HG03139 (cell line): ENCODE measurements around the gene SMAD4.
"Not testable (repeated sequence)": the region's sequence is repeated elsewhere in the genome, so short reads cannot be mapped to it uniquely, and the experiment has no call there.

Source experiments
- ATAC-seq: cut with Tn5 transposase; IDR thresholded peaks from one replicate; pipeline ENCODE4 v1.9.1; 2021; ENCODE audit not compliant: unreplicated experiment

Gene SMAD4

DNA sequence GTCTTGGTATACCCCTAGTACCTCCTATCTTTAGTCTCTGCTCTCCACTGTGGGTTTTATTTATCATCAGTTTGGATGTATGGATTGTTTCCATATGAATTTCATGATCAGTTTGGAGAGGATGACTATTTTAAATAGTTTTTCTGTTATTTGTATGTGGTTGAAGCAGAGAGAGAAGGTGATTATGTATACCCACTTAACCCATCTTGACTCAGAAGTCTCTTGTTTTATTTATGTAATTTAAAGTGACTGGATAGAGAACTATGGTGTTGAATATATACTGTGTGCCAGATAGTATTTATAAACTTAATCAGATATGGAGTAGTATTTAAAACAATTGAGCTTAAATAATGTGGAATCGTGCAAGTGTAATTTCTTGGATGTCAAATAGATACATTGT is 39.9 kb downstream of the SMAD4 start:
- no peak for ATAC-seq

DNA sequence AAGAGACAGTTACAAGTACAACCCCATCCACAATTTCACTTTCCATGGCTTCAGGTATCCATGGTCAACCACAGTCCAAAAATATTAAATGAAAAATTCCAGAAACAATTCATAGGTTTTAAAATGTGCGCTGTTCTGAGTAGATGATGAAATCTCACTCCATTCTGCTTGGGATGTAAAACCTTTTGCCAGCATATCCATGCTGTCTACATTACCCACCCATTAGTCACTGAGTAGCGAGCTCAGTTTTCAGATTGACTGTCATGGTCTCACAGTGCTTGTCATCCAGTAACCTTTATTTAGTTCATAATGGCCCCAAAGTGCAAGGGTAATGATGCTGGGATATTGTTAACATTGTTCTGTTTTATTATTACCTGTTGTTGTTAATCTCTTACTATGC is 40.5 kb downstream of the SMAD4 start:
- no peak for ATAC-seq

DNA sequence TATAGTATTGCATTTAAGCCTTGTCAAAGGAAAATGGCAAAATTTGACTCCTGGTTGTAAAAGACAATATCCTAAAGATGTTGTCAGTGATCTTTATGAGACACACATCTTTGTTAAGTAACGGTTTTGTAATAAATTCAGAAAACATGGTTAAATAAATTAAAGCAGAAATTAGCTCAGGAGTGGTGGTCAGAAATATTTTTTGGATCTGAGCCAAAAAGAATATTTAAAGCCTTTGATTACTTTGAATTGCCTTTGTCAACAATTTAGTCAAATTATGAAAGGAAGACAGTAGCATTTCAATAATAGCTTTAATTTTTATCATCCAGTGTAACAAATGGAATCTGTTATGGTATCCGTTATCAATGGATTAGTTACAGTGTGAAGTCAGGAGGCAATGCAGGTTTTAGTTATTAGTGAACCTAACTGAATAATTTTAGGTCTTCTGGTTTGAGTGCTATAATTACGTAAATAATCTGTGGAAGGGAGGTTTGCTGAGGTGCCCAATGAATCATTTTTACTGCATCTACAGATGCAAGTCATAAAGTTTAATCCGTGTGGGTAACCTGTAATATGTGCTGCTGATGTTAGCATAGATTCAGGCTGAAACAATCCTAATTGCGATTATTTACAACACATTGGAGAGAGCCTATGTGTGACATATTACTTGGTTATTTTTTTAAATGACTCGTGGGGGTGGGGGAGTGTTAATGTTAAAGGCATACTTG is 42.7 kb downstream of the SMAD4 start:
- ATAC-seq = no peak

DNA sequence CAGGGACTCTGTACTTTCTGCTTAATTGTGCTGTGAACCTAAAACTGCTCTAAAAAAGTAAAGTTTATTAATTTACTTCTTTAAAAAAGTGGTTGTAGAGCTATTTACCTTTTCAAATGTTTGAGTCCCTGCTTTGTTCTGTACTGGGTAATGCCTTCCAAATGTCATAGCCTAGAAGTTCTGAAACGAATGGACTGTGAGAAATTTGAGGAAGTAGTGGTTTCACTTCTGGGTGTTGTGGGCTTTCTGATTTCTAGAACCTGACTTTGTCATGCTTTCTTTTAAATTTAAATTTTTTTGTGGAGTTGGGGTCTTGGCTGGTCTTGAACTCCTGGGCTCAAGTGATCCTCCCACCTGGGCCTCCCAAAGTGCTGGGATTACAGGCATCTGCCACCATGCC is 44.6 kb downstream of the SMAD4 start:
- ATAC-seq = peak; percentile 81

DNA sequence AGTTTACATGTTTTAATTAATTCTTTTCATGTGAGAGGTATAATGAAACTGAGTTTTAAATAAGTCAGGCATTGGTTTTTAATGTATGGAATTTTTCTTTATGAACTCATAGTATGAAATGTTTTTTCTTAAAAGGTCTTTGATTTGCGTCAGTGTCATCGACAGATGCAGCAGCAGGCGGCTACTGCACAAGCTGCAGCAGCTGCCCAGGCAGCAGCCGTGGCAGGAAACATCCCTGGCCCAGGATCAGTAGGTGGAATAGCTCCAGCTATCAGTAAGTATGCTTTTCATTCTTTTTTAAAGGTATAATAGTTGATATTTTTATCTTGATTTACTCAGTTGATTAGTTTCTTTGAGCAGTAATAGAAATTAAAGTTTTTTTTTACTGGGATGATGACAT is 46.5 kb downstream of the SMAD4 start:
- ATAC-seq = no peak

DNA sequence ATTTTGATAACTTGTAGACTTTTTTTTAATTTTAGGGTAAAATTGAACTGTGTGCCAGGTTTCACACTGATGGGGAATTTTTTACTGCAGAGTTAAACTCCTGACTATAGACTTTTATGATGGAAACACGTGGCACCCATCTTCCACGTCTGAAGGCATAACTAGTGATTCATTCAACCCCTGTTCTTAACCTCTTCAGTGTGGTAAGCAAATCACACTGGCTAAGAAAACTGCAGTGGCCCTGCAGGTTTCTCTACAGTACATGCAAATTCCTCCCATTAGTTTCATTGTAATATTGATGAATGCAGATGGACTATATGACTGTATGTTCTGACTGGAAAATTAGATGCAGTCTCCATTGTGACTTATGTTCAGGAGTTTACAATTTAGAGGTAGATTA is 47.2 kb downstream of the SMAD4 start:
- no peak for ATAC-seq

DNA sequence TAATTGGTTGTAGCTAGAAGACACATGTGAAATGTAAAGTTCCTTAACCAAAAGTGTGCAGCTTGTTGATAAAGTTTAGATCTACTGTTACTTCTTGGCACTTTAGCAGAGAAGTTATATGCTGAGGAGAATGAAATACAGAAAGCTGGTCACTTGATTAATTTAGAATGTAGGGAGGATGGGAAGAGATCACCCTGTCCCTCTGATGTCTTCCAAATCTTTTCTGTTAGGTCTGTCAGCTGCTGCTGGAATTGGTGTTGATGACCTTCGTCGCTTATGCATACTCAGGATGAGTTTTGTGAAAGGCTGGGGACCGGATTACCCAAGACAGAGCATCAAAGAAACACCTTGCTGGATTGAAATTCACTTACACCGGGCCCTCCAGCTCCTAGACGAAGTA is 48.0 kb downstream of the SMAD4 start:
- ATAC-seq = no peak

DNA sequence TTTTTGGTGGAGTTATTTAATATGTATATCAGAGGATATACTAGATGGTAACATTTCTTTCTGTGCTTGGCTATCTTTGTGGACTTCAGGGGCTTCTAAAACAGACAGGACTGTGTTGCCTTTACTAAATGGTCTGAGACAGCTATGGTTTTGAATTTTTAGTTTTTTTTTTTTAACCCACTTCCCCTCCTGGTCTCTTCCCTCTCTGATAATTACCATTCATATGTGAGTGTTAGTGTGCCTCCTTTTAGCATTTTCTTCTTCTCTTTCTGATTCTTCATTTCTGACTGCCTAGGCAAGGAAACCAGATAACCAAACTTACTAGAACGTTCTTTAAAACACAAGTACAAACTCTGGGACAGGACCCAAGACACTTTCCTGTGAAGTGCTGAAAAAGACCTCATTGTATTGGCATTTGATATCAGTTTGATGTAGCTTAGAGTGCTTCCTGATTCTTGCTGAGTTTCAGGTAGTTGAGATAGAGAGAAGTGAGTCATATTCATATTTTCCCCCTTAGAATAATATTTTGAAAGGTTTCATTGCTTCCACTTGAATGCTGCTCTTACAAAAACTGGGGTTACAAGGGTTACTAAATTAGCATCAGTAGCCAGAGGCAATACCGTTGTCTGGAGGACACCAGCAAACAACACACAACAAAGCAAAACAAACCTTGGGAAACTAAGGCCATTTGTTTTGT is 52.7 kb downstream of the SMAD4 start:
- ATAC-seq = peak; percentile 62

DNA sequence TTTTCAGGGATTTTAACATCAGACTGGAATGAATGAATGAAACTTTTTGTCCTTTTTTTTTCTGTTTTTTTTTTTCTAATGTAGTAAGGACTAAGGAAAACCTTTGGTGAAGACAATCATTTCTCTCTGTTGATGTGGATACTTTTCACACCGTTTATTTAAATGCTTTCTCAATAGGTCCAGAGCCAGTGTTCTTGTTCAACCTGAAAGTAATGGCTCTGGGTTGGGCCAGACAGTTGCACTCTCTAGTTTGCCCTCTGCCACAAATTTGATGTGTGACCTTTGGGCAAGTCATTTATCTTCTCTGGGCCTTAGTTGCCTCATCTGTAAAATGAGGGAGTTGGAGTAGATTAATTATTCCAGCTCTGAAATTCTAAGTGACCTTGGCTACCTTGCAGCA is 53.4 kb downstream of the SMAD4 start:
- no peak for ATAC-seq

DNA sequence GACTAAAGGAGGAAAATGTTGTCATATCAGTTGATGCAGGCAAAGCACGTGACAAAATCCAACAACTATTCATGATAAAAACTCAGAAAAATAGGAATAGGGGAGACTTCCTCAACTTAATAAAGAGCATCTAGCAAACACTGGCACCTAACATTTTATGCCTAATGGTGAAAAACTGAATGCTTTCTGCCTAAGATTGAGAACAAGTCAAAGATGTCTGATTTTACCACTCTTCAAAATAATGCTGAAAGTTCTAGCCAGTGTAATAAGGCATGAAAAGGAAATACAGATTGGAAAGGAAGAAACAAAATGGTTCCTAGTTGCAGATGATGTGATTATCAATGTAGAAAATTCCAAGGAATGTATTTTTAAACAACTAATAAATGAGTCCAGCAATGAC is 58.4 kb downstream of the SMAD4 start:
- ATAC-seq = no peak

DNA sequence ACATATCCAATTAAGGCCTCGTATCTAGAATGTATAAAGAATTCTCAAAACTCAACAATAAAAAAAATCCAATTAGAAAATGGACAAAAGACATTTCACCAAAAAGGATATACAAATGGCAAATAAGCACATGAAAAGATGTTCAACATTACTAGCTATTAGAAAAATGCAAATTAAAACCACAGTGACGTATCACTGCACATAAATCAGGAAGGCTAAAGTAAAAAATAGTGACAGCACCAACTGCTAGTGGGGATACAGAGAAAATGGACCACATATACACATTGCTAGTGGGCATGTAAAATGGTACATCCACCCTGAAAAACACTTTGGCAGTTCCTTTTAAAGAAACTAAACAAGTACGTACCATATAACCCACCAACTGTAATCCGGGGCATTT is 59.7 kb downstream of the SMAD4 start:
- ATAC-seq = no peak

DNA sequence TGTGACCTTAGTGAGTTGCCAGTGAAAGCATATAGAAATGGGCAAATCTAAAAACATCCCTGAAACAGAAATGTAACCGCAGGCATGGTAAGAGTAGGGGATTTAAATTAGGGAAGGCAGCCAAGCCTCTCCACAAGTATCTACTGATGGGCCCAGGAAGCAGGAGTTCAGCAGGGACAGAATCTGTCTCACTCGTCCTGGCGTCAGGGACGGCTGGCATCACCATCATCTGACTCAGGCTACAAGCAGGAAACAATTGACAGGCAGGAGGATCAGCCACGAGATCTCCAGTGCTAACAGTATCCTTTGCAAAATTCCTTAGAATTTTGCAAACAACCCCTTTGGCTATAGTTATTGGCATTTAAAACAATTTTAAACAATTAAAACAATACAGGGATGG is 61.3 kb downstream of the SMAD4 start:
- ATAC-seq = no peak

DNA sequence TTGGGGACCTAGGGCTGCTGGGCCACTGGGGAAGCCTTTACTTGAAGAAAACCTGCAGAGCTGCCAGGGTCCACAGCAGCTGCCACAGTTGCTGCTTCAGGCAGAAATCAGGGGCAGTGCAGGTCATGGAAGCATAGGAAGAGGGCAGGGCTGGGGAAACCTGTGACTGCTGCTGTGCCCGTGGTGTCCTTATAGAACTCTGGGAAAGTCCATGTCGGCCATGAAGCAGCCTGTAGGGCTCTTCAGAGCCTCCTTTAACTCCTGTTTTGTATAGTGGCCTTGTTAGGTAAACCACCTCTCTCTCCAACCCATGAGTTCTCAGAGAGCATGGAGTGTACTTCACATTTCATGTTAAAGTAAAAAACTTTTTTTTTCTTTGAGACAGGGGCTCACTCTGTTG is 62.1 kb downstream of the SMAD4 start:
- ATAC-seq = no peak

DNA sequence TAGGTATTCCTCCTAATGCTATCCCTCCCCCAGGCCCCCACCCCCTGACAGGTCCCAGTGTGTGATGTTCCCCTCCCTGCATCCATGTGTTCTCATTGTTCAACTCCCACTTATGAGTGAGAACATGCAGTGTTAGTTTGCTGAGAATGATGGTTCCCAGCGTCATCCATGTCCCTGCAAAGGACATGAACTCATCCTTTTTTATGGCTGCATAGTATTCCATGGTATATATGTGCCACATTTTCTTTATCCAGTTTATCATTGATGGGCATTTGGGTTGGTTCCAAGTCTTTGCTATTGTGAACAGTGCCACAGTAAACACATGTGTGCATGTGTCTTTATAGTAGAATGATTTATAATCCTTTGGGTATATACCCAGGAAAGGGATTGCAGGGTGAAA is 63.0 kb downstream of the SMAD4 start:
- ATAC-seq = not testable (repeated sequence)

DNA sequence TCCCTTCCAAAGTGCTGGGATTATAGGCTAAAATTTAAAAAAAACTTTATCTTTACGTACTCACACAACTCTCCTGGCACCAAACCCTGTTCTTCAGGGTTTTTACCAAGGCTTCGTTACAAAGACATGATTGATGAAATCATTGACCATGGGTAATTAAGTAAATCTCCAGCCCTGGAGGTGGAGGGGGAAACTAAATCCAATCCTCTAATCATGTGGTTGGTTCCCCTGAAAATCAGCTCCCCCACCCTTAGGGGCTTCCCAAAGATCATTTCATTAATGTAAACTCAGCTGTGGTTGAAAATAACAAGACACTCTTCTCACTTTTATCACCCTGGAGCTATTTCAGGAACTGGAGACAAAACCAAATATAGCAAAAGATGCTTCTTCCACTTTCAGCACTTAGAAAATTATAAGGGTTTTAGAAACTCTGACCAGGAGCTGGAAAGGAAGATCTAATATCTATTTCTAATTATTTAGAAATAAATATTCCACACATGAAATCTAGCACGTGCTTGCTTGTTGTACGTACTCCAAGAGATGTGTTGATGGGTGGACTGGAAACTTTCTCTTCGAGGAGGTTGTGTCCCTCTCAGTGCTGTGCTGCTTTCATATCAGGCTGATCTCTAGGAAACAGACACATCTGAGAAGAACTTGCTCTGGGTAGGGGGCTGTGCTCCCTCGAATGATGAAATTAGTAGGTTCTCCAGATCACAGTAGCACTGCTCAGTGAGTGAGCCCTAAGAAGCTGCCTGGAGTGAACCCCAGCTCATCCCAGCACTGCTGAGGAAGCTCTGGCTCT is 67.2 kb downstream of the SMAD4 start:
- ATAC-seq = no peak

DNA sequence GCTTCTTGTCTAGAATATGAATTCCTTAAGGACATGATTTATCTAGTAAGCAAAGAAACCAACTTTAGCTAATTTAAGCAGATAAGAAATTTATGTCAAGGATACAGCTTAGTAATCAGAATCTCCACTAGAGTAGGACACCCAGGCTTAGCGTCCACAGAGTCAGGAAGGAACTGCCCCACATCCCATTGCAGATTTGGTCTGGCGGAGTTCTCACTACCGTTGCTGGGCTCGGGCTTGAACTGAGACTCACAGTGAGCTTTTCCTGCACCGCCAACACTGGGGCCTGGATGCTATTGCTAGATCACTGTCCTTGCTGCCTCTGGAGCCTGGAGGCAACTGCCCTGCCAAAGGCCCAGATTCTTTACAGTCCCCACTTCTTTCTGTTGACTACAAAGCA is 68.1 kb downstream of the SMAD4 start:
- no peak for ATAC-seq

DNA sequence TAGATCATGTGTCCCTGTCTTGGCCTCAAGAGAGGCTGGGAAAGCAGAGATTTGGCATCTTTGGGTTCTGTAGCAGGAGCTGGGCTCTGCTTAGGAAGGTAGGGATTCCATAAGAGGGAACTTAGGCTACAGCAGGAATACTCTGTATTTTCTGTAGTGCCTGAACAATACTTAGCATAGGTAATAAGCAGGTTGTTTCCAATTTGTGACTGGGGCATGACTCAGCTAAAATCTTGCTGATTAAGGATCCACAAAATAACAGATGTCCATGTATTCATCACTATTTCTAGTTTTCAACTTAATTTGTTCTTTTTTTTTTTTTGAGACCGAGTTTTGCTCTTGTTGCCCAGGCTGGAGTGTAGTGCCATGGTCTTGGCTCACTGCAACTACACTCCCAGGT is 68.5 kb downstream of the SMAD4 start:
- no peak for ATAC-seq

DNA sequence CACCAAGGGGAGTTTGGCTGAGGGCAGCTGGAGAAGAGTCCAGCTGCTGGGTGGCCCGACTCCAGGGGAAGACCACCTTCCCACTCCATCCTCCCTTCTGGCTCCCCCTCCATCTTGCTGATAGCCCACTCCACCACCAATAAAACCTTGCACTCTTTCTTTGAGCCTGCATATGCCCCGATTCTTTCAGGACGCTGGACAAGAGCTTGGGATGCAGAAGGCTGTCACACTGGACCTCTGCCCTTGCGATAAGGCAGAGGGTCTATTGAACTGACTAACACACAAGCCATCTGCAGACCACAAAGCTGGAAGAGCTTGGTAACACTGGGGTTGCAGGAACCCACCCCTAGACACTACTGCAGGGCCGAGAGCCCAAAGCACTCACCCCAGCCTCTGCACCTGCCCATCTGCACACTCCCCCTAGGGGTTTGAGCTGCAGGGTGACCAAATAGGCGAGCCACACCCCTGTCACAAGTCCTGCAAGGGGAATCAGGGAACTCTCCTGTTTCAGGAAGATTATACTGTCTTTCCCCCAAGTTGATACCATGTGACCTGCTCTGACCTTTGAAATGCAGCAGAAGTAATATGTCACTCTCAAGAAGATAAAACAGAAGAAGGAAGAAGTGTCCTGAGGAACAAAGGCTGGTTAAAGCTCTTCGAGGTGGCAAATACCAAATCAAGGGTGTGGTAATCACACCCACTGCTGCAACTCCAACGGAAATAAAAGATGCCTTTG is 70.5 kb downstream of the SMAD4 start:
- ATAC-seq = no peak

DNA sequence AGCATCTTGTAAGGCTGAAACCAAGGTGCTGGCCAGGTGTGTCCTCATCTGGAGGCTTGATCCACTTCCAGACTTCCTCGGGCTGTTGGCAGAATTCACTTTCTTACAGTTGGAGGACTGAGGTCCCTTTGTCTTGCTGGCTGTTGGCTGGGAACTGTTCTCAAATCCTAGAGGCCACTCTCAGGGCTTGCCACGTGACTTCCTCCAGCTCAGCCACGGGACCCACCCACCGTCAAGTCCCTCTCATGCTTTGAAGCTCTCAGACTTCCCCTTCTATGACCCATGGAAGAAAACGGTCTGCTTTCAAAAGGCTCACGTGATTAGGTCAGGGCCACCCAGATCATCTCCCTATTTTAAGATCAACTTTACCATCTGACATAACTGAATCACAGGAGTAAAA is 77.1 kb downstream of the SMAD4 start:
- peak; percentile 48 for ATAC-seq

DNA sequence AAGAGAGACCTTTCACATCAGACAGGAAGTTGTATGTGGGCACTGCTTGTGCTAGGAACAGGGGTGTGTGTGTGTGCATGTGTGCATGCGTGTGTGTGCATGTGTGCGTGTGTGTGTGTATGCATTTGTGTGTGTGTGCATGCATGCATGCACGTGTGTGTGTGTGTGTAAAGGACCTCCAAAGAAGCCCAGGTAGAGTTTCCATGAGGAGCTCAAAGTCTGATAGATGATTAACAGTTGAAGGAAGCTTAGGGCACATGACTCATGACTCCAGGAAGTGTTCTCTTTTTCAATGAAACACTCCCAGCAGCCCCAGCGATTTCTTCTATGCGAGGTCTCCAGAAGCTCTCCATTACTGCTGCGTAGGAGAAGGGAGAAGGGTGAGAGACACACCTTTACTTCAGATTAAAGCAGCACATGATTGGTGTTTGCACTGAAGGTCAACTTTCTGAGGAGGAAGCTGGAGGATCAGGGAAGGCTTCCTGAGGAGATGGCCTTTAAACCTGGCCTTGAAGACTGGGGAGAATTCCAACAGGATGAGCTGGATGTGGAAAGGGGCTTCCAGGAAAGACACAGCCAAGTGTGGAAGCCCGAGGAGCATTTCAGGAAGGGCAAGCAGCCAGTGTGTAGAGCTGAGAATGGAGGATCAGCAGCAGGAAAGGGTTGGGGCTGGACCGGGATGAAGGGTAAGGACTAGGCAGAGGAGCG is 77.7 kb downstream of the SMAD4 start:
- peak; percentile 10 for ATAC-seq

DNA sequence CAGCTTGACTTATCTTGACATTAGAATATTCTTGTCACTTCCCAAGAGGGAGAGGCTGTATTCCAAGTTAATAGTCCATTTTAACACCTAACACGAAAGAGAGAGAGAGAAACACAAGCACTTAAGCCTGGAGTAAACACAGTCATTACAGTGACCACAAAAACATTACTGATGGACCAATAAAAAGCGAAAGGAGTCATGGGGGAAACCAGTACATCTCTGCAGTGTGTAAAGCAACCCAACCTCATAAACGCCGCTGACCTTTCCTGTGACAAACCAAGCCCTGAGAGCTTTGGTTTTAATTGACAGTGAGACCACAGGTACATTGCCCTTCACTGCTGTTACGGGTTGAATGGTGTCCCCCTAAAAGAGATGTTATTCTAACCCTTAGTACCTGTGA is 78.3 kb downstream of the SMAD4 start:
- no peak for ATAC-seq
